Measurements from ENCODE around the gene IL11RA.
"Not testable (repeated sequence)": the region's sequence is repeated elsewhere in the genome, so short reads cannot be mapped to it uniquely, and the experiment has no call there.

IL11RA gene

GRCh38 chr9:34630402-34631154 is 21.4 kb upstream of the IL11RA start:
- no peaks in the 10 kb centered on the region for H3K9me3 ChIP-seq (ENCODE audit: control insufficient read depth, insufficient read depth, low read length)
- H3K36me3 ChIP-seq (ENCODE audit: control insufficient read depth, insufficient read depth, low read length), result peaks cover 5% of the 10 kb centered on the region
- H3K27me3 ChIP-seq (ENCODE audit: control insufficient read depth, insufficient read depth, low read length), result peaks cover 51% of the 10 kb centered on the region
- no peak overlapping the region for H3K27ac ChIP-seq (ENCODE audit: low read length)
- WGBS (ENCODE audit: insufficient coverage, insufficient read length), result no CpG with 5 or more reads among the region's 5 CpGs
- H3K4me1 ChIP-seq (ENCODE audit: control insufficient read depth, insufficient read depth, low read length), result no peaks in the 10 kb centered on the region
- H3K4me3 ChIP-seq (ENCODE audit: low read length), result no peak overlapping the region
- DNase-seq (ENCODE audit: low read depth, low spot score), result no peak

GRCh38 chr9:34633166-34633565 is 18.8 kb upstream of the IL11RA start:
- no CpG with 5 or more reads among the region's 5 CpGs for WGBS (ENCODE audit: insufficient coverage, insufficient read length)
- DNase-seq (ENCODE audit: low read depth, low spot score), result no peak
- Histone ChIP-seq H3K27me3 (ENCODE audit: control insufficient read depth, insufficient read depth, low read length) (peaks cover 27% of the 10 kb centered on the region), H3K4me1 (ENCODE audit: control insufficient read depth, insufficient read depth, low read length) (no peaks in the 10 kb centered on the region; the same call in 1 of the 2 replicates), H3K36me3 (ENCODE audit: control insufficient read depth, insufficient read depth, low read length) (peaks cover 7% of the 10 kb centered on the region), H3K9me3 (ENCODE audit: control insufficient read depth, insufficient read depth, low read length) (no peaks in the 10 kb centered on the region), H3K4me3 (ENCODE audit: low read length) (no peak overlapping the region), H3K27ac (ENCODE audit: low read length) (no peak overlapping the region)

- Histone ChIP-seq H3K27me3 (ENCODE audit: control insufficient read depth, insufficient read depth, low read length) (peaks cover 21% of the 10 kb centered on the region), H3K4me1 (ENCODE audit: control insufficient read depth, insufficient read depth, low read length) (no peaks in the 10 kb centered on the region; the same call in 1 of the 2 replicates), H3K4me3 (ENCODE audit: low read length) (no peak overlapping the region), H3K9me3 (ENCODE audit: control insufficient read depth, insufficient read depth, low read length) (no peaks in the 10 kb centered on the region), H3K27ac (ENCODE audit: low read length) (no peak overlapping the region), H3K36me3 (ENCODE audit: control insufficient read depth, insufficient read depth, low read length) (peaks cover 7% of the 10 kb centered on the region)
- no peak for DNase-seq (ENCODE audit: low read depth, low spot score)
- WGBS (ENCODE audit: insufficient coverage, insufficient read length), result no CpG with 5 or more reads among the region's 3 CpGs
Observed at GRCh38 chr9:34633851-34634550, 18.0 kb upstream of the IL11RA start.

DNA sequence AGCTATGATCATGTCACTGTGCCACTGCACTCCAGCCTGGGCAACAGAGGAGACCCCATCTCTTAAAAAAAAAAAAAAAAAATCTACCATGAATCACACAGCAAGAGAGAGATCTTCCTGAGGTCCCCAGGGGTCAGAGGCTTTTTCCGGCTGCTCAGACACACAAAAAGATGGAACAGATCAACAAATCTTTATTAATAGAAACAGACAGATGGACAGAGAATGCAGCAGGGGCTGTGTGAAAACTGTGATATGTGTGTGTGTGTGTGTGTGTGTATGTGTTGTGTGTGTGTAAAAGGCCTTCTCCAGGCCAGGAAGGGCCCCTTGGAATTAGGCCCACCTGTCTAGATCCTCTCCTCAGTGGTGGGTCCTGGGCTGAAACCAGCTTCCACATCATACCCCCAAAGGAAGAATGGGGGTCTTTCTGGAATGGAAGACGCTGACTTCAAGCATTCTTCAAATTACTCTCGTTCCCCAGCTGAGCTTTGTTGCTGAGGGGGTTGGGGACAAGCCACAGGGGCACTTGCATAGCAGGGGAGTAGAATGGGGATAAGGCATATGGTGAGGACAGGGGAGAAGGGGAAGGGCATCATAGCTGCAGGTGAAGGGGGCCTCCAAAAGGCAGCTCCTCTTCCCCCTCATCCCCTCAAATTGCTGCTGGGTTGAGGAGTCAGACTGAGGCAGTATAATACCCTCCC is 17.3 kb upstream of the IL11RA start:
- peaks cover 7% of the 10 kb centered on the region for H3K36me3 ChIP-seq (ENCODE audit: control insufficient read depth, insufficient read depth, low read length)
- no peaks in the 10 kb centered on the region for H3K9me3 ChIP-seq (ENCODE audit: control insufficient read depth, insufficient read depth, low read length)
- no peaks in the 10 kb centered on the region; the same call in 1 of the 2 replicates for H3K4me1 ChIP-seq (ENCODE audit: control insufficient read depth, insufficient read depth, low read length)
- H3K27ac ChIP-seq (ENCODE audit: low read length), result no peak overlapping the region
- peaks cover 15% of the 10 kb centered on the region for H3K27me3 ChIP-seq (ENCODE audit: control insufficient read depth, insufficient read depth, low read length)
- no peak for DNase-seq (ENCODE audit: low read depth, low spot score)
- no CpG with 5 or more reads among the region's 3 CpGs for WGBS (ENCODE audit: insufficient coverage, insufficient read length)
- H3K4me3 ChIP-seq (ENCODE audit: low read length), result no peak overlapping the region

GRCh38 chr9:34635556-34635955 is 16.4 kb upstream of the IL11RA start:
- Histone ChIP-seq H3K4me3 (ENCODE audit: low read length) (no peak overlapping the region), H3K27me3 (ENCODE audit: control insufficient read depth, insufficient read depth, low read length) (peaks cover 7% of the 10 kb centered on the region; the same call in 1 of the 2 replicates), H3K36me3 (ENCODE audit: control insufficient read depth, insufficient read depth, low read length) (peaks cover 7% of the 10 kb centered on the region), H3K4me1 (ENCODE audit: control insufficient read depth, insufficient read depth, low read length) (no peaks in the 10 kb centered on the region; the same call in 1 of the 2 replicates), H3K9me3 (ENCODE audit: control insufficient read depth, insufficient read depth, low read length) (no peaks in the 10 kb centered on the region), H3K27ac (ENCODE audit: low read length) (no peak overlapping the region)
- no peak for DNase-seq (ENCODE audit: low read depth, low spot score)
- WGBS (ENCODE audit: insufficient coverage, insufficient read length), result no CpG with 5 or more reads among the region's 14 CpGs

- Histone ChIP-seq H3K27ac (ENCODE audit: low read length) (no peak overlapping the region), H3K4me3 (ENCODE audit: low read length) (peak overlapping the region; percentile 76), H3K36me3 (ENCODE audit: control insufficient read depth, insufficient read depth, low read length) (peaks cover 7% of the 10 kb centered on the region), H3K4me1 (ENCODE audit: control insufficient read depth, insufficient read depth, low read length) (no peaks in the 10 kb centered on the region; the same call in 1 of the 2 replicates), H3K27me3 (ENCODE audit: control insufficient read depth, insufficient read depth, low read length) (no peaks in the 10 kb centered on the region; the same call in 1 of the 2 replicates), H3K9me3 (ENCODE audit: control insufficient read depth, insufficient read depth, low read length) (no peaks in the 10 kb centered on the region)
- no CpG with 5 or more reads among the region's 23 CpGs for WGBS (ENCODE audit: insufficient coverage, insufficient read length)
- DNase-seq (ENCODE audit: low read depth, low spot score), result no peak
Observed at GRCh38 chr9:34636791-34637355, 15.1 kb upstream of the IL11RA start.

DNA sequence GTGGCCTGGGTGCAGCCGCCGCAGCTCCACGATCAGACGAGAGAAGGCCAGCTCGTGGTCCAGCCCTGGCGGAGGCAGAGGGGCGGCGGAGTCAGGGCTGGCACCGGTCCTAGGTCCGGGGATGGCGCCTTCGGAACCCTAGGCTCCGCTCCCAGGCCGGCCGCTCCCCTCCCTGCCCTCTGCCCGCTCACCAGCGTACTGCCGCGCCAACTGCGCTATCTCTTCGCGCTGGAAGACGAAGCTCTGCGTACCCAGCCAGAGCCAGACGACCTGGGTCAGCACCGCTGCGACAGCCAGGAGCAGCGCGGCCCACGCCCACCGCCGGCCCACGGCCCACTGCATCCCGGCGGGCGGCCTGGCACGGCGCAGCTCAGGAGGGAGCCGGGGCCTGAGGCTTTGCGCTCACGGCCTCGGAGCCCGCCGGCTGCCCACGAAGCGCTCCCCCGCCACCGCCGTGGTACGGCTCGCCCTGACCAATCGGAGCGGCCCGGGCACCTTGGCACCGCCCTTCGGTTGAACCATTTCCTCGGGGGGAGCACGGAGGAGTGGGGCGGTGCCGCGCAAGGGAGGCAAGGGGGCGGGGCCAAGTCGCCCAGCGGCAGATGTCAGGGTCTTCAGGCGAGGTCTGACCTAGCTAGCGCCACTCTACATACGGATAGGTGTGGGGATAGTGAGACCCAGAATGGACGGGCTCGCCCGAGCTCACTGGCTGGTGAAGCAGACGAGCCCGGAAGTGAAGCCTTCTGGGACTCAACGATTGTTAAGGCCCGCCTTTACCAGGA is 14.4 kb upstream of the IL11RA start, which contains the start of gene SIGMAR1:
SIGMAR1 (minus strand) TSS at position 432 of the 782 bp plus-strand sequence; CDS start at position 342, 90 bp downstream.
- peaks cover 7% of the 10 kb centered on the region for H3K36me3 ChIP-seq (ENCODE audit: control insufficient read depth, insufficient read depth, low read length)
- no peak within 1 kb of the TSS for H3K27ac ChIP-seq (ENCODE audit: low read length)
- peak; percentile 86 for DNase-seq (ENCODE audit: low read depth, low spot score)
- no CpG with 5 or more reads among the region's 74 CpGs for WGBS (ENCODE audit: insufficient coverage, insufficient read length)
- H3K27me3 ChIP-seq (ENCODE audit: control insufficient read depth, insufficient read depth, low read length), result no peaks in the 10 kb centered on the region; the same call in 1 of the 2 replicates
- H3K9me3 ChIP-seq (ENCODE audit: control insufficient read depth, insufficient read depth, low read length), result no peaks in the 10 kb centered on the region
- peak within 1 kb of the TSS; percentile 76 for H3K4me3 ChIP-seq (ENCODE audit: low read length)
- no peaks in the 10 kb centered on the region; the same call in 1 of the 2 replicates for H3K4me1 ChIP-seq (ENCODE audit: control insufficient read depth, insufficient read depth, low read length)

DNA sequence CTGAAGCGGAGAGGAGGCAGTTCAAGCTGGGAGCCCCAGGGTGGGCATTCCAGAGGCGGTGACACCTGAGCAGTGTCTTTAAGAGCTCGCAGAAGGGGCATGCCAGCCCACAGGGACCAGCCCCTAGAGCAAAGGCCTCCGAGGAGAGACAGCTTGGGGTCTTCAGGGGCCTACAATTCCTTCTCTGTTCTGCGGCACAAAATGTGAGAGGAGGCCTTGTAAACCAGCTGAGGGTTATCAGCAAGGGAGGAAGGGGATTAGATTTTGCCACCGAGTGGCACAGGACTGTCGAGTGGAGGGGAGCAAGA is 13.9 kb upstream of the IL11RA start:
- peaks cover 7% of the 10 kb centered on the region for H3K36me3 ChIP-seq (ENCODE audit: control insufficient read depth, insufficient read depth, low read length)
- H3K4me3 ChIP-seq (ENCODE audit: low read length), result peak overlapping the region; percentile 76; the same call in 1 of the 2 replicates
- no peaks in the 10 kb centered on the region for H3K9me3 ChIP-seq (ENCODE audit: control insufficient read depth, insufficient read depth, low read length)
- H3K4me1 ChIP-seq (ENCODE audit: control insufficient read depth, insufficient read depth, low read length), result no peaks in the 10 kb centered on the region; the same call in 1 of the 2 replicates
- no peaks in the 10 kb centered on the region; the same call in 1 of the 2 replicates for H3K27me3 ChIP-seq (ENCODE audit: control insufficient read depth, insufficient read depth, low read length)
- no CpG with 5 or more reads among the region's 7 CpGs for WGBS (ENCODE audit: insufficient coverage, insufficient read length)
- DNase-seq (ENCODE audit: low read depth, low spot score), result no peak
- H3K27ac ChIP-seq (ENCODE audit: low read length), result no peak overlapping the region

DNA sequence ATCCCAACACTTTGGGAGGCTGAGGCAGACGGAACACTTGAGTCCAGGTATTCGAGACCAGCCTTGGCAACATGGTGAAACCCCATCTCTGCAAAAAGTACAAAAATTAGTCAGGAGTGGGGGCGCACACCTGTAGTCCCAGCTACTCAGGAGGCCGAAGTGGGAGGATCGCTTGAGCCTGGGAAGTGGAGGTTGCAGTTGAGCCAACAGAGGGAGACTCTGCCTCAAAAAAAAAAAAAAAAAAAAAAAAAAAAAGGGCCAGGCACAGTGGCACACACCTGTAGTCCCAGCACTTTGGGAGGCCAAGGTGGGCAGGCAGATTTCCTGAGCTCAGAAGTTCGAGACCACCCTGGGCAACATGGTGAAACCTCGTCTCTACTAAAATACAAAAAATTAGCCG is 12.7 kb upstream of the IL11RA start:
- not testable (repeated sequence) for H3K36me3 ChIP-seq (ENCODE audit: control insufficient read depth, insufficient read depth, low read length); H3K9me3 ChIP-seq (ENCODE audit: control insufficient read depth, insufficient read depth, low read length); H3K27ac ChIP-seq (ENCODE audit: low read length); DNase-seq (ENCODE audit: low read depth, low spot score); H3K4me1 ChIP-seq (ENCODE audit: control insufficient read depth, insufficient read depth, low read length); H3K27me3 ChIP-seq (ENCODE audit: control insufficient read depth, insufficient read depth, low read length); H3K4me3 ChIP-seq (ENCODE audit: low read length)
- no CpG with 5 or more reads among the region's 8 CpGs for WGBS (ENCODE audit: insufficient coverage, insufficient read length)
